Nephron progenitor cell (in vitro differentiated cells): ENCODE data around the gene PRKCE.

Experiments
- DNase-seq: peaks from one replicate; pipeline ENCODE4 v3.0.0; 2021
- H3K27ac Mint-ChIP-seq: 2 replicates; pipeline ENCODE4 v1.8.0; 2021; ENCODE audit warnings: mild to moderate bottlenecking, moderate library complexity, mixed read lengths
- H3K27me3 Mint-ChIP-seq: 2 replicates; pipeline ENCODE4 v1.8.0; 2021; ENCODE audit warnings: mild to moderate bottlenecking, low read depth, mixed read lengths; ENCODE audit not compliant: poor library complexity
- H3K36me3 Mint-ChIP-seq: 2 replicates; pipeline ENCODE4 v1.8.0; 2021; ENCODE audit warnings: low read depth, mixed read lengths
- H3K4me1 Mint-ChIP-seq: 2 replicates; pipeline ENCODE4 v1.8.0; 2021; ENCODE audit warnings: mixed read lengths
- H3K4me3 Mint-ChIP-seq: 2 replicates; pipeline ENCODE4 v1.8.0; 2021; ENCODE audit warnings: mild to moderate bottlenecking, moderate library complexity, mixed read lengths
- H3K9me3 Mint-ChIP-seq: 2 replicates; pipeline ENCODE4 v1.8.0; 2021; ENCODE audit warnings: mild to moderate bottlenecking, moderate library complexity, mixed read lengths
- TF ChIP-seq, protein P1 (sequence below): fragments of 200-600 bp; sonication (generic); IDR thresholded peaks from 2 replicates; pipeline ENCODE4 v1.5.0; 2021; ENCODE audit warnings: antibody characterized with exemption

PRKCE gene

DNA sequence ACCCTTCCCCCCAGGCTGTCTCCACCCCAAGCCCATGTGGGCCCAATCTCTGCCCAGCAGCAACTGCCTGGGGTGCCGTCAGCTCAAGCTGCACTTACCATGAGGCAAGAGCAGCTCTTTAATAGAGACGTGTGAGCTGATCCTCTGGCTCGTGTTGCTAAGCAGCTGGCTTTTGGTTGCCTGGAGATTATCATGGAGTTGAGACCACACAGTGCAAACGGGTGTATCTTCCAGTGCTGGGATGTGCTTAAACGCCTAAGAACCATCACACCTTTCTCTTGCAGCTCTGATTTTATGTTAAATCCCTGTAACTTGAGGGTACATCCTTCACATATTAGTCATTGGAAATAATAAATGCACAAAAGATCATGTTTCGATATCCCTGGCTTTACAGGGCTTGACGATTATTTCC lies 271.1 kb downstream of the PRKCE start:
- Mint-ChIP-seq H3K4me1 (peaks cover 5% of the 10 kb centered on the region), H3K4me3 (no peak overlapping the region), H3K27me3 (no peaks in the 10 kb centered on the region), H3K36me3 (no peaks in the 10 kb centered on the region), H3K9me3 (no peaks in the 10 kb centered on the region), H3K27ac (no peak overlapping the region)
- no peak for DNase-seq
- TF ChIP-seq, protein P1, sequence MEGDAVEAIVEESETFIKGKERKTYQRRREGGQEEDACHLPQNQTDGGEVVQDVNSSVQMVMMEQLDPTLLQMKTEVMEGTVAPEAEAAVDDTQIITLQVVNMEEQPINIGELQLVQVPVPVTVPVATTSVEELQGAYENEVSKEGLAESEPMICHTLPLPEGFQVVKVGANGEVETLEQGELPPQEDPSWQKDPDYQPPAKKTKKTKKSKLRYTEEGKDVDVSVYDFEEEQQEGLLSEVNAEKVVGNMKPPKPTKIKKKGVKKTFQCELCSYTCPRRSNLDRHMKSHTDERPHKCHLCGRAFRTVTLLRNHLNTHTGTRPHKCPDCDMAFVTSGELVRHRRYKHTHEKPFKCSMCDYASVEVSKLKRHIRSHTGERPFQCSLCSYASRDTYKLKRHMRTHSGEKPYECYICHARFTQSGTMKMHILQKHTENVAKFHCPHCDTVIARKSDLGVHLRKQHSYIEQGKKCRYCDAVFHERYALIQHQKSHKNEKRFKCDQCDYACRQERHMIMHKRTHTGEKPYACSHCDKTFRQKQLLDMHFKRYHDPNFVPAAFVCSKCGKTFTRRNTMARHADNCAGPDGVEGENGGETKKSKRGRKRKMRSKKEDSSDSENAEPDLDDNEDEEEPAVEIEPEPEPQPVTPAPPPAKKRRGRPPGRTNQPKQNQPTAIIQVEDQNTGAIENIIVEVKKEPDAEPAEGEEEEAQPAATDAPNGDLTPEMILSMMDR = no peak

DNA sequence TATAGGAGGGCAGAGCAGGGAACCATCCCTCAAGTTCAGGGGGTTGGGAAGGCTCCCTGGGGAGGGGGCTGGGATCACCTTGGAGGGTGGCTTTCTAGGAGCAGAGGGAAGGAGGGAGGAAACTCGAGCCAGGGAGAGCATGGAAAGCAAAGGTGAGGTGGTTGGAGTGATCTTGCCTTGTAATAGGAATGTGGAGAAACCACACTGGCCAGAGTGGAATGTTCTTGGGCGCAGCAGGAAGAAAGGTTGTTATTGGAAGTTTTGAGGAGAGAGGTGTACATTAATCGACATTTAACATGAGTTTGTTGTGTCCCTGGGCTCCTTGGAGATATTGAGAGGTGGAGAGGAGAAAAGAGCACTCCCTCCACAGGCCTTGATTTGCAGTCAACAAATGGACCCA lies 272.2 kb downstream of the PRKCE start:
- H3K4me1 Mint-ChIP-seq = peaks cover 5% of the 10 kb centered on the region
- no peak overlapping the region for H3K4me3 Mint-ChIP-seq
- no peak for DNase-seq
- H3K27ac Mint-ChIP-seq = no peak overlapping the region
- H3K36me3 Mint-ChIP-seq = no peaks in the 10 kb centered on the region
- H3K27me3 Mint-ChIP-seq = no peaks in the 10 kb centered on the region
- TF ChIP-seq, protein P1 = no peak
- H3K9me3 Mint-ChIP-seq = no peaks in the 10 kb centered on the region

DNA sequence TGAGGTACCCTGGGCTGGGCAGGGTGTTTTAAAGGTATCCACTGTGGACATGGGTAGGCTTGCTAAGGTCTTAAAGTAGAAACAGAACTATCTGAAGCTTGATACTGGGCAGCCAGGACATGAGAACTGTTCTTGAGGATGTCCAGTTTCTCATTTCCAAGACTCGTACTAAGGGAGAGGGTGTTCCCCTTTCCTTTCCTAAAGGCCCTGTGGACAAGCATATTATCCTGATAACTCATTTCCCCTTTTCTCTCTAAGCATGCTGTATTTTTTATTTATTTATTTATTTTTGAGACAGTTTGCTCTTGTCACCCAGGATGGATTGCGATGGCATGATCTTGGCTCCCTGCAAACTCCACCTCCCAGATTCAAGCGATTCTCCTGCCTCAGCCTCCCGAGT lies 273.6 kb downstream of the PRKCE start:
- H3K4me3 Mint-ChIP-seq = no peak overlapping the region
- H3K9me3 Mint-ChIP-seq = no peaks in the 10 kb centered on the region
- peaks cover 4% of the 10 kb centered on the region for H3K27me3 Mint-ChIP-seq

DNA sequence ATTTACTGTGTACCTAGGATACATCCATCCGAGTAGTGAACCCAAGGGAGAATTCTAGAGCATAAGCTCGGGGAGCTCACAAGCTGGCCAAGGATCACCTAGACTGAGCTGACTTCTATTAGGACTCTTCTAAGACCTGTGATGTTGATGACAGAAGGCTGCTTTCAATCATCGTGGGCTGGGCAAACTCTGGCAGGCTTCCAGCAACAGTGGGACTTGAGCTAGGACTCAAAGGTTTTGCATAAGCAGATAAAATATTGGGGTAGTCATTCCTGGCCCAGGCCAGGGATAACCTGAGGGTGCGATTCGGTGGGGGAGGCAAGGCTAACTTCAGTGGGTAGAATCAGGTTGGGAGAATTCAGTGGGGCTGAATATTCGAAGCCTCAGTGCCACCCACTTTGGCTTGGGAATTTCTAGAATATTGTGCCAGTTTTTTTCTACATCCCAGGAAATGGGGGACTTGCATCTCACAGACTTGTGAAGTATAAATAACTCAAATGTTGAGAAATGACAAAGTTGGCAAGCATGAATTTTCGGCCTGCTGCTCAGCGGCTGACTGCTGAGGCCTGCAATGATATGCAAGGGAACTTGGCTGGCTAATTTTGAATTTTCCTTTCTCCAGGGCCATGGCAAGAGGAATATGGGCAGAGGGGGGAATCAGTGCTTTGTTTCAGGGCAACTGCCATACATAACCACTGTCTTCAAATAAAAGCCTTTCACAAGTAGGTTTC lies 274.3 kb downstream of the PRKCE start:
- TF ChIP-seq, protein P1 = no peak
- DNase-seq = no peak
- H3K36me3 Mint-ChIP-seq = no peaks in the 10 kb centered on the region
- H3K4me1 Mint-ChIP-seq = peaks cover 11% of the 10 kb centered on the region
- peak overlapping the region; percentile 48 for H3K27ac Mint-ChIP-seq
- peaks cover 4% of the 10 kb centered on the region for H3K27me3 Mint-ChIP-seq
- H3K9me3 Mint-ChIP-seq = no peaks in the 10 kb centered on the region
- H3K4me3 Mint-ChIP-seq = no peak overlapping the region

More for the DNA sequence above, 273.6 kb downstream of the PRKCE start:
- H3K4me1 Mint-ChIP-seq = peaks cover 6% of the 10 kb centered on the region
- no peak overlapping the region for H3K27ac Mint-ChIP-seq
- TF ChIP-seq, protein P1 = no peak
- H3K36me3 Mint-ChIP-seq = no peaks in the 10 kb centered on the region
- no peak for DNase-seq

DNA sequence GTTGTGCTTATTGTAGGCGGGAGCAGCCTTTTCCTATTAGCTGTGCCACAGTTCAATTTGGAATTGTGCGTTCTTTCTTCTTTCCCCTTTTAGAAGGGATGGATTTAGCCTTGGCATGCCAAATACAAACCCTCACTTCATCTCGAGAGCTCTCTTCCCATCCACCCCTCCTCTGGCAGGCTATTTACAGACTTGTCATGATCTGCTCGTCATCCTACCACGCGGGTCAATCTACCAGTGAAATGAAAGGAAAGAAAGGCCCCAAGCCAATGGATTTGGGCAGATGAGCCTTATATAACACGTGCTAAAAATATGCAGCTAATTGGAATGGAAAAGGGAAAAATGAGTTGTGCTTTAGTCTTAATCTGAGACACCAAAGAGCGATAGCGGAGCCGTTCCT lies 277.5 kb downstream of the PRKCE start:
- Mint-ChIP-seq H3K36me3 (no peaks in the 10 kb centered on the region), H3K27ac (no peak overlapping the region), H3K4me3 (no peak overlapping the region), H3K4me1 (peaks cover 14% of the 10 kb centered on the region), H3K27me3 (peaks cover 4% of the 10 kb centered on the region), H3K9me3 (peaks cover 6% of the 10 kb centered on the region)
- TF ChIP-seq, protein P1 = no peak
- DNase-seq = no peak
